Right atrium auricular region (tissue), 2 donors: Measurements from ENCODE around the gene S100A3. TPM values are rescaled to one million over a fixed set of nuclear protein-coding genes. Genes with fewer than 3 reads are reported as not detected.

Experiments
- DNase-seq: peaks from one replicate; pipeline ENCODE4 v3.0.0-alpha.2; 2019; ENCODE audit warnings: low spot score
- H3K27ac ChIP-seq, 2 donors: fragments of 200-600 bp; sonication (generic); 1 replicate in 1 of 2; 2 replicates in 1 of 2; pipeline ENCODE4 v1.5.1; 2016 to 2019
- H3K27me3 ChIP-seq, 2 donors: fragments of 200-600 bp; sonication (generic); one replicate each; pipeline versions ENCODE4 v1.5.1 to v1.6.0; 2017 to 2019
- H3K36me3 ChIP-seq: fragments of 200-600 bp; sonication (generic); one replicate; pipeline ENCODE4 v1.5.1; 2016
- H3K4me1 ChIP-seq, 2 donors: fragments of 200-600 bp; sonication (generic); one replicate each; pipeline versions ENCODE4 v1.5.1 to v1.6.0; 2017 to 2019
- H3K4me3 ChIP-seq, 2 donors: fragments of 200-600 bp; sonication (generic); 1 replicate in 1 of 2; 2 replicates in 1 of 2; pipeline ENCODE4 v1.5.1; 2017 to 2019; ENCODE audit warnings: mild to moderate bottlenecking in 1 of 2, moderate library complexity in 1 of 2
- H3K9me3 ChIP-seq, 2 donors: fragments of 200-600 bp; sonication (generic); one replicate each; pipeline ENCODE4 v1.5.1; 2019
- total RNA-seq, 2 donors: library from RNA; depleted of rRNA; stranded (reverse); fragments of >200 nt; gene quantifications; one replicate each; pipeline ENCODE4 v1.1.0, GENCODE V29; 2016
- TF ChIP-seq, protein P1 (sequence below), 2 donors: fragments of 200-600 bp; sonication (generic); IDR thresholded peaks; one replicate each; pipeline ENCODE4 v1.5.1; 2019; ENCODE audit warnings: antibody characterized with exemption in 2 of 2

S100A3 gene
- total RNA-seq, 2 donors from 2014 or later = 1.8 to 3.4 TPM

DNA sequence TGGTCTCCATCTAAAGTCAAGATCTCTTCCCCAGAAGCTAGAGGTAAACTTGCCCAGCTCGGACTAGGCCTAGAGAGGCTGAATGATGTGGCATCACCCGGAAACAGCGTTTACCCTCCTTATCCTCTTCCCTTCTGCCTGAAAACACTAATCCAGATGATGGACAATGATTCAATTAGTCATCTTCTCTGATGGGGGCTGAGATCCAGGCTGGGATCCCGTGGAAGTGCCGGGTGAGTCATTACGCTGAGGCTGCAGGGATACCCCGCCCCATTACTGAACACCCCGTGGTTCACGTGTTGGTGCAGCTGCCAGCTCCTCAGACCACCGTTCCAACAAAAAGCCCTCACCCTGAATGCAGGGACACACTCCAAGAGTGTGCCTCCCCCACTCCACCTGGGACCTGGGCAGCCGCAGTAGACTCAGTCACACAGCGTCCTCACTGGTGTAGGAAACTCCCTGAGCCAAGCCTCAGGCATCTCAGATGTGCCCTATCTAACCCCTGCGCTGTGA is 15.3 kb downstream of the S100A3 start:
- H3K9me3 ChIP-seq = no peaks in the 10 kb centered on the region
- H3K36me3 ChIP-seq = no peaks in the 10 kb centered on the region
- H3K27ac ChIP-seq = peak overlapping the region; percentile 97
- H3K4me1 ChIP-seq = peaks cover 0 to 38% of the 10 kb centered on the region in 2 donors
- TF ChIP-seq, protein P1, sequence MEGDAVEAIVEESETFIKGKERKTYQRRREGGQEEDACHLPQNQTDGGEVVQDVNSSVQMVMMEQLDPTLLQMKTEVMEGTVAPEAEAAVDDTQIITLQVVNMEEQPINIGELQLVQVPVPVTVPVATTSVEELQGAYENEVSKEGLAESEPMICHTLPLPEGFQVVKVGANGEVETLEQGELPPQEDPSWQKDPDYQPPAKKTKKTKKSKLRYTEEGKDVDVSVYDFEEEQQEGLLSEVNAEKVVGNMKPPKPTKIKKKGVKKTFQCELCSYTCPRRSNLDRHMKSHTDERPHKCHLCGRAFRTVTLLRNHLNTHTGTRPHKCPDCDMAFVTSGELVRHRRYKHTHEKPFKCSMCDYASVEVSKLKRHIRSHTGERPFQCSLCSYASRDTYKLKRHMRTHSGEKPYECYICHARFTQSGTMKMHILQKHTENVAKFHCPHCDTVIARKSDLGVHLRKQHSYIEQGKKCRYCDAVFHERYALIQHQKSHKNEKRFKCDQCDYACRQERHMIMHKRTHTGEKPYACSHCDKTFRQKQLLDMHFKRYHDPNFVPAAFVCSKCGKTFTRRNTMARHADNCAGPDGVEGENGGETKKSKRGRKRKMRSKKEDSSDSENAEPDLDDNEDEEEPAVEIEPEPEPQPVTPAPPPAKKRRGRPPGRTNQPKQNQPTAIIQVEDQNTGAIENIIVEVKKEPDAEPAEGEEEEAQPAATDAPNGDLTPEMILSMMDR (IDR thresholded peaks at IDR 0.05) = no peak
- H3K27me3 ChIP-seq = no peaks in the 10 kb centered on the region
- DNase-seq = peak; percentile 88
- H3K4me3 ChIP-seq = peak overlapping the region; percentile 67 to 74

DNA sequence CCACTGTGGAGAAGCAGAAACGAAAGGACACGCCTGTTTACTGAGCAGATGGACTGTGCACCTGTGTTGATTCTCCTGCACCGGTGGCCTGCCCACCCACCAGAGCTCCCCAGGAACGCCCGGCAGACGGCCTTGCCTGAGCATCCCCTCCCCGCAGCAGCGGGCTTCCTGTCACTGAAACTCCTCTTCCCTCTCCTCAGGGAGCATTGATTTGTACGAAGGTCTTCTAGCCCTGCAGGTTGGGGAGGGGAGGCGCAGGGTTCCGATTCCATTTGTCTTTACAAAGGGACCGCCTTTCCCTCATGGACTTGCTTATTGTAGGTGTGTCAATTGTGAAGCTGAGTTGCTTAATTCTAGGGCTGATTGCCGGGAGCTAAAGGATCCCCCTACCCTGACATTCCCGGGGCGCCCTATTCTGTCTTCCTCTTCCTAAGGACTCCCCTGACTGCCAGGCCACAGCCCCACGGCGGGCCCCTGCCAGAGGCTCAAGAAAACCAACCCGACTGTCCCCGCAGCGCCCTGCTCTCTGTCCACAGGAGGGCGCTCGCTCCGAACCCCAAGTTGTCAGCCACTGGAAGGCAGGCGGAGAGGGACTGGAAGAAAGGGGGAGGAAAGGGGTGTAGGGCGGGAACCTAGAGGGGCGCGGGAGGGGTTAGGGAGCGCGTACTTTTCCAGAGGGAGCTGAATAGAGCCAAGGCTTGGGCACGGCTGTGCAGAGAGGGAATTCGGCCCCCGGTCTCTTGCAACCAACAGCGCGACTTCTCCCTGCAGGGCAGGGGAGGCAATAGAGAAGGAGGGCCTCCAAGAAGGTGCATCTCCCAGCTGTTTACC is 16.1 kb downstream of the S100A3 start:
- H3K36me3 ChIP-seq = no peaks in the 10 kb centered on the region
- H3K27ac ChIP-seq = peak overlapping the region; percentile 97
- H3K27me3 ChIP-seq = no peaks in the 10 kb centered on the region
- TF ChIP-seq, protein P1 (IDR thresholded peaks at IDR 0.05) = peak; percentile 67 to 93
- peak; percentile 95 for DNase-seq
- H3K4me1 ChIP-seq = peaks cover 0 to 38% of the 10 kb centered on the region in 2 donors
- peak overlapping the region; percentile 67 to 74 for H3K4me3 ChIP-seq
- no peaks in the 10 kb centered on the region for H3K9me3 ChIP-seq

DNA sequence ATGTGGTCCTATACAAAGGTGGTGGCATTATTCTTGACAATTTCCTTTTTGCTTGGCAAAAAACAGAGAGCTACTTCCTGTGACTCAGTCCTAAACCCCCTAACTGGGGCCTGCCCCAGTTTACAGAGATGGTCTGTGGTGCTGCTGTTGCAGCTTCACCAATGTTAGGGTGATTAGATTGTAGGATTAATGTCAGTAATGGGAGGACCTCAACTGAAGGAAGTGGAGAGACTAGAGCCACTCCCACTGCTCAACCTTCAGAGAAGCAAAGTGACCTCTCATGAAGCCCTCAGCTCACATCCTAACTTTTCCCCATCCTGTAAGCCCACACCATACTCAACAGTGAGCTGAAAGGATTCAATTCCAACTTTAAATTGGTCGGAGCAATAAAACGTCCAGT is 16.9 kb downstream of the S100A3 start:
- Histone ChIP-seq H3K27ac (peak overlapping the region in 1 of 2 donors; percentile 14), H3K4me1 (peaks cover 0 to 39% of the 10 kb centered on the region in 2 donors), H3K4me3 (no peak overlapping the region), H3K27me3 (no peaks in the 10 kb centered on the region), H3K9me3 (no peaks in the 10 kb centered on the region), H3K36me3 (no peaks in the 10 kb centered on the region)
- TF ChIP-seq, protein P1 (IDR thresholded peaks at IDR 0.05) = no peak
- DNase-seq = no peak

DNA sequence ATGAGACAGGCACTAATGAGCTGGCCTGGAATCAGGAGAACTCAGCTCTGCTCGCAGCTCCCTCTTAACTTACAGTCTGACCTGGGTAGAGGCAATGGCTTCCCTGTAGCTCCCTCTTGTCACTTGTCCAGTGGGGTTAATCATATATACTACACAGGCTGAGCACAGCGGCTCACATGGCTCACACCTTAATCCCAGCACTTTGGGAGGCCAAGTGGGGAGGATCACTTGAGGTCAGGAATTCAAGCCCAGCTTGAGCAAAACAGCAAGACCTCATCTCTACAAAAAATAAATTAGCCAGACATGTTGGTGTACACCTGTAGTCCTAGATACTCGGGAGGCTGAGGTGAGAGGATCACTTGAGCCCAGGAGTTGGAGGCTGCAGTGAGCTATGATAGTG is 17.4 kb downstream of the S100A3 start:
- Histone ChIP-seq H3K36me3 (no peaks in the 10 kb centered on the region), H3K4me3 (no peak overlapping the region), H3K27ac (no peak overlapping the region), H3K27me3 (no peaks in the 10 kb centered on the region), H3K9me3 (no peaks in the 10 kb centered on the region), H3K4me1 (peaks cover 0 to 41% of the 10 kb centered on the region in 2 donors)
- TF ChIP-seq, protein P1 (IDR thresholded peaks at IDR 0.05) = no peak
- DNase-seq = no peak

DNA sequence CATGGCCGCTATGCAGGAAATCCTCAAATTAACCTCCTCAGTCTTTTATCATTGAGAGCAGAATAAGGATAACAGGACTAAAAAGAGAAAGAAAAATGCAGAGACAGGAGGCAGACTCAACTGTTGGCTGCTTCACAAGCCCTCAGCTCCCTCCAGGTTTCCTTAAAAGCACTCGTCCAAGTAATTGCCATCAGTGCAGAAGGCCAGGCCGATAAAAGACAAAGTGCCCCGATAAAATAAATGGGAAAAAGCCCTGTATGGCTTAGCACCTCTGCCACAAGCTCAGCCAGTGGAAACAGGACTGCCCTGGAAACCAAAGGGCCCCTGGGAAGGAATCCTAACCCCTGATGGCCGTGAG is 21.4 kb downstream of the S100A3 start:
- no peak overlapping the region for H3K27ac ChIP-seq
- no peak overlapping the region for H3K4me3 ChIP-seq
- H3K9me3 ChIP-seq = no peaks in the 10 kb centered on the region
- peaks cover 0 to 28% of the 10 kb centered on the region in 2 donors for H3K4me1 ChIP-seq
- H3K27me3 ChIP-seq = no peaks in the 10 kb centered on the region
- TF ChIP-seq, protein P1 (IDR thresholded peaks at IDR 0.05) = no peak
- no peaks in the 10 kb centered on the region for H3K36me3 ChIP-seq
- no peak for DNase-seq
